ENCODE results near the gene TCP1. TPM values are rescaled to one million over a fixed set of nuclear protein-coding genes. Genes with fewer than 3 reads are reported as not detected.

Gene TCP1
- total RNA-seq, 2 experiments from 2014 or later, result 212 to 216 TPM

DNA sequence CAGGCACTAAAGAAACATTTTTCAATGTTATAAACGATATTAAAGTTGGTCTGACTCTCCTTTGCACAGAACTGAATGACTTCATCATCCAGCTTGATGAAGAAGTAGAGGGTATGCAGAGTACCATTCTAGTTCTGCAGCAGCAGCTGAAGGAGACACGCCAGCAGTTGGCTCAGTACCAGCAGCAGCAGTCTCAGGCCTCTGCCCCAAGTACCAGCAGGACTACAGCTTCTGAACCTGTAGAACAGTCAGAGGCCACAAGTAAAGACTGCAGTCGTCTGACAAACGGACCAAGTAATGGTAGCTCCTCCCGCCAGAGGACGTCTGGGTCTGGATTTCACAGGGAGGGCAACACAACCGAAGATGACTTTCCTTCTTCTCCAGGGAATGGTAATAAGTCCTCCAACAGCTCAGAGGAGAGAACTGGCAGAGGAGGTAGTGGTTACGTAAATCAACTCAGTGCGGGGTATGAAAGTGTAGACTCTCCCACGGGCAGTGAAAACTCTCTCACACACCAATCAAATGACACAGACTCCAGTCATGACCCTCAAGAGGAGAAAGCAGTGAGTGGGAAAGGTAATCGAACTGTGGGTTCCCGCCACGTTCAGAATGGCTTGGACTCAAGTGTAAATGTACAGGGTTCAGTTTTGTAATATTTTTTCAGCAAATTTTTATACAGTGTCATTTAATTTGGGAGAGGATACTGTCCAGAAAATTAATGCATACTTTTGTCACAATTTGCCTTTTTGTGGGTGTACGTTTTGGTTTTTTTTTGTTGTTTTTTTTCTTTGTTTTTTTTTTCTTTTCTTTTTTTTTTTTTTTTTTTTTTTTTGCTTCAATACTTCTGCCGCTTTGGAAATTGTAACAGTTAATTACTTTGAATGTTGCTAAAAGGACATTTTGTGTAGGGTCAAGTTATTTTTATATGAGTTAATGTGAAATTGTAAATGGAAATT lies 34.2 kb downstream of the TCP1 start:
- H3K36me3 ChIP-seq (ENCODE audit: insufficient read depth, low read length), result peaks cover 75% of the 10 kb centered on the region
- H3K36me3 Mint-ChIP-seq (ENCODE audit: low read depth), result peaks cover 90% of the 10 kb centered on the region
- H3K27me3 Mint-ChIP-seq, result no peaks in the 10 kb centered on the region
- ATAC-seq (ENCODE audit: poor library complexity) (no peak), DNase-seq (no peak)
- H3K4me3 Mint-ChIP-seq, result no peak overlapping the region
- H3K27ac Mint-ChIP-seq, result peak overlapping the region; percentile 15
- TF ChIP-seq, protein P1, sequence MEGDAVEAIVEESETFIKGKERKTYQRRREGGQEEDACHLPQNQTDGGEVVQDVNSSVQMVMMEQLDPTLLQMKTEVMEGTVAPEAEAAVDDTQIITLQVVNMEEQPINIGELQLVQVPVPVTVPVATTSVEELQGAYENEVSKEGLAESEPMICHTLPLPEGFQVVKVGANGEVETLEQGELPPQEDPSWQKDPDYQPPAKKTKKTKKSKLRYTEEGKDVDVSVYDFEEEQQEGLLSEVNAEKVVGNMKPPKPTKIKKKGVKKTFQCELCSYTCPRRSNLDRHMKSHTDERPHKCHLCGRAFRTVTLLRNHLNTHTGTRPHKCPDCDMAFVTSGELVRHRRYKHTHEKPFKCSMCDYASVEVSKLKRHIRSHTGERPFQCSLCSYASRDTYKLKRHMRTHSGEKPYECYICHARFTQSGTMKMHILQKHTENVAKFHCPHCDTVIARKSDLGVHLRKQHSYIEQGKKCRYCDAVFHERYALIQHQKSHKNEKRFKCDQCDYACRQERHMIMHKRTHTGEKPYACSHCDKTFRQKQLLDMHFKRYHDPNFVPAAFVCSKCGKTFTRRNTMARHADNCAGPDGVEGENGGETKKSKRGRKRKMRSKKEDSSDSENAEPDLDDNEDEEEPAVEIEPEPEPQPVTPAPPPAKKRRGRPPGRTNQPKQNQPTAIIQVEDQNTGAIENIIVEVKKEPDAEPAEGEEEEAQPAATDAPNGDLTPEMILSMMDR (IDR thresholded peaks at IDR 0.05), result no peak
- H3K4me1 Mint-ChIP-seq (ENCODE audit: low read depth), result peaks cover 19% of the 10 kb centered on the region
- no peaks in the 10 kb centered on the region for H3K27me3 ChIP-seq (ENCODE audit: control insufficient read depth in 1 of 2, insufficient read depth in 2 of 2, low read length in 2 of 2)
- H3K4me1 ChIP-seq (ENCODE audit: insufficient read depth, low read length), result no peaks in the 10 kb centered on the region
- no peaks in the 10 kb centered on the region for H3K9me3 Mint-ChIP-seq
- POLR2A ChIA-PET, result interaction anchor here (1.0 kb wide), 2 partner anchors 29 to 36 kb away, joined by 4 to 5 read pairs; partner anchors contain the start of gene WTAP
- no peak overlapping the region for H3K4me3 ChIP-seq (ENCODE audit: low read length)
- CTCF ChIA-PET, result no interaction called here
- no peak overlapping the region for H3K27ac ChIP-seq (ENCODE audit: low read depth in 1 of 2, low read length in 2 of 2)
- no peaks in the 10 kb centered on the region for H3K9me3 ChIP-seq (ENCODE audit: control insufficient read depth in 1 of 2, insufficient read depth in 1 of 2, low read length in 2 of 2)
- intact Hi-C loops (cut with DNase I, micrococcal nuclease), result no loop called here

- ChIA-PET CTCF (no interaction called here), POLR2A (no interaction called here)
- intact Hi-C loops (cut with DNase I, micrococcal nuclease), result no loop called here
- Histone ChIP-seq H3K4me1 (ENCODE audit: insufficient read depth, low read length) (no peaks in the 10 kb centered on the region), H3K27me3 (ENCODE audit: control insufficient read depth in 1 of 2, insufficient read depth in 2 of 2, low read length in 2 of 2) (no peaks in the 10 kb centered on the region), H3K4me3 (ENCODE audit: low read length) (no peak overlapping the region), H3K9me3 (ENCODE audit: control insufficient read depth in 1 of 2, insufficient read depth in 1 of 2, low read length in 2 of 2) (no peaks in the 10 kb centered on the region), H3K36me3 (ENCODE audit: insufficient read depth, low read length) (peaks cover 84% of the 10 kb centered on the region), H3K27ac (ENCODE audit: low read depth in 1 of 2, low read length in 2 of 2) (no peak overlapping the region)
- Mint-ChIP-seq H3K4me3 (no peak overlapping the region), H3K27ac (peak overlapping the region; percentile 15), H3K27me3 (no peaks in the 10 kb centered on the region), H3K9me3 (no peaks in the 10 kb centered on the region), H3K36me3 (ENCODE audit: low read depth) (peaks cover 94% of the 10 kb centered on the region), H3K4me1 (ENCODE audit: low read depth) (peaks cover 19% of the 10 kb centered on the region)
- DNase-seq (no peak), ATAC-seq (ENCODE audit: poor library complexity) (no peak)
- TF ChIP-seq, protein P1 (IDR thresholded peaks at IDR 0.05), result no peak
These were observed 35.0 kb downstream of the TCP1 start for GRCh38 chr6:159754401-159754800.

DNA sequence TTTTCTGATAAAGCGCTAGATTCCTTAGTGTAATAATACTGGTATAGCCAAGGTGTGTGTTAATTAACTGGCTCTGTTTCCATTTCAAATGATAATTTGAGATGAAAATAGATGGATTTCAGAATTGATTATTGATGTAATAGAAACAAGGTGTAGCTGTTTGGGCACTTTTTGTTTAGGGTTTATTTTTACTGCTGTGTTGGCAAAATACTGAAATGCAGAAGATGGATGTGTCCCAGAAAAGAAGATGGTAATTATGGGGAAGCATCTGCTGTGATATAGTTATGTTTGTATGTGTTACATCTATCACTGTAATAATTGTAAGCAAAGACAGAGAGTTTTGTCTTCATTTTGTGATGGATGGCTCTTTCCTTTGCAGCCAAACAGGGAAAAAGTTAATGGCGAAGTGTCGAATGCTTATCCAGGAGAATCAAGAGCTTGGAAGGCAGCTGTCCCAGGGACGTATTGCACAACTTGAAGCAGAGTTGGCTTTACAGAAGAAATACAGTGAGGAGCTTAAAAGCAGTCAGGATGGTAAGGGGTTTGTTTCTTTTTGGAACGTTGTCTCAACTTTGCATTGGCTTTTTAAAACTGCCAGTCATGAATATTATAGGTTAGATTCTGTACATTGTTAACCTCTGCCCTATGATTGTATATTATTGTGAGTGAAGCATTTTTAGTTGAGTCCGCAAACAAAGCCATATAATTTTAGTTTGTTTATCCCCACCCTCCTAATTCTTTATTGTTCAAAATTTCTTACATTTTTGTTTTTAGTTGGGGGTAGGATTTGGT lies 36.1 kb downstream of the TCP1 start:
- no peak overlapping the region for H3K4me3 Mint-ChIP-seq
- H3K9me3 Mint-ChIP-seq, result no peaks in the 10 kb centered on the region
- Histone ChIP-seq H3K4me1 (ENCODE audit: insufficient read depth, low read length) (no peaks in the 10 kb centered on the region), H3K4me3 (ENCODE audit: low read length) (no peak overlapping the region), H3K36me3 (ENCODE audit: insufficient read depth, low read length) (peaks cover 88% of the 10 kb centered on the region), H3K27ac (ENCODE audit: low read depth in 1 of 2, low read length in 2 of 2) (no peak overlapping the region), H3K27me3 (ENCODE audit: control insufficient read depth in 1 of 2, insufficient read depth in 2 of 2, low read length in 2 of 2) (no peaks in the 10 kb centered on the region), H3K9me3 (ENCODE audit: control insufficient read depth in 1 of 2, insufficient read depth in 1 of 2, low read length in 2 of 2) (no peaks in the 10 kb centered on the region)
- TF ChIP-seq, protein P1 (IDR thresholded peaks at IDR 0.05), result no peak
- H3K27ac Mint-ChIP-seq, result no peak overlapping the region
- intact Hi-C loops (cut with DNase I, micrococcal nuclease), result no loop called here
- H3K27me3 Mint-ChIP-seq, result no peaks in the 10 kb centered on the region
- peaks cover 20% of the 10 kb centered on the region for H3K4me1 Mint-ChIP-seq (ENCODE audit: low read depth)
- CTCF ChIA-PET, result interaction anchor here (1.0 kb wide), 1 partner anchor 12 kb away, joined by 3 read pairs; no protein-coding TSS in a partner anchor
- DNase-seq, result no peak
- POLR2A ChIA-PET, result no interaction called here
- ATAC-seq (ENCODE audit: poor library complexity), result no peak
- H3K36me3 Mint-ChIP-seq (ENCODE audit: low read depth), result peaks cover 99% of the 10 kb centered on the region
